GM21390 (cell line): ENCODE results near the gene PTCHD4.
"Not testable (repeated sequence)": the region's sequence is repeated elsewhere in the genome, so short reads cannot be mapped to it uniquely, and the experiment has no call there.

Source experiments
- ATAC-seq: cut with Tn5 transposase; IDR thresholded peaks from one replicate; pipeline ENCODE4 v1.9.1; 2021; ENCODE audit not compliant: unreplicated experiment

Gene PTCHD4

GRCh38 chr6:48111143-48111506, at the start of gene PTCHD4:
Gene PTCHD4 (minus strand): TSS chr6:48111197. CDS start chr6:48068957, 42,240 bp downstream.
- ATAC-seq, result no peak

GRCh38 chr6:48151142-48151541, 40.1 kb upstream of the PTCHD4 start:
- ATAC-seq, result no peak

- ATAC-seq, result no peak
These were observed 39.7 kb upstream of the PTCHD4 start for GRCh38 chr6:48150701-48151100.

- ATAC-seq, result no peak
These were observed 36.1 kb upstream of the PTCHD4 start for GRCh38 chr6:48147051-48147450.

- no peak for ATAC-seq
These were observed 33.0 kb upstream of the PTCHD4 start for GRCh38 chr6:48144021-48144420.

- no peak for ATAC-seq
These were observed 31.0 kb upstream of the PTCHD4 start for GRCh38 chr6:48141975-48142374.

- ATAC-seq, result no peak
These were observed 29.0 kb upstream of the PTCHD4 start for GRCh38 chr6:48139818-48140614.

- no peak for ATAC-seq
These were observed 25.9 kb upstream of the PTCHD4 start for GRCh38 chr6:48136856-48137255.

GRCh38 chr6:48135323-48136084, 24.5 kb upstream of the PTCHD4 start:
- ATAC-seq, result no peak

- ATAC-seq, result no peak
These were observed 23.2 kb upstream of the PTCHD4 start for GRCh38 chr6:48134246-48134645.

- ATAC-seq, result no peak
These were observed 12.6 kb upstream of the PTCHD4 start for GRCh38 chr6:48123601-48124000.

- not testable (repeated sequence) for ATAC-seq
These were observed 11.2 kb upstream of the PTCHD4 start for GRCh38 chr6:48121983-48122749.

GRCh38 chr6:48116699-48117645, 6.0 kb upstream of the PTCHD4 start:
- ATAC-seq, result no peak

- no peak for ATAC-seq
These were observed 2.1 kb upstream of the PTCHD4 start for GRCh38 chr6:48113130-48113529.

- no peak for ATAC-seq
These were observed 578 bp upstream of the PTCHD4 start for GRCh38 chr6:48111575-48111974.

GRCh38 chr6:48110436-48111142, 408 bp downstream of the PTCHD4 start:
- ATAC-seq, result no peak

GRCh38 chr6:48109944-48110343, 1.1 kb downstream of the PTCHD4 start:
- ATAC-seq, result no peak

- not testable (repeated sequence) for ATAC-seq
These were observed 8.4 kb downstream of the PTCHD4 start for GRCh38 chr6:48102476-48103195.

- peak; percentile 78 for ATAC-seq
These were observed 9.7 kb downstream of the PTCHD4 start for GRCh38 chr6:48101290-48101689.
